ENCODE results near the gene PROX2.

PROX2 gene

GRCh38 chr14:74909911-74910310 lies 34.0 kb upstream of the PROX2 start:
- no peak for DNase-seq (ENCODE audit: low read depth)

DNA sequence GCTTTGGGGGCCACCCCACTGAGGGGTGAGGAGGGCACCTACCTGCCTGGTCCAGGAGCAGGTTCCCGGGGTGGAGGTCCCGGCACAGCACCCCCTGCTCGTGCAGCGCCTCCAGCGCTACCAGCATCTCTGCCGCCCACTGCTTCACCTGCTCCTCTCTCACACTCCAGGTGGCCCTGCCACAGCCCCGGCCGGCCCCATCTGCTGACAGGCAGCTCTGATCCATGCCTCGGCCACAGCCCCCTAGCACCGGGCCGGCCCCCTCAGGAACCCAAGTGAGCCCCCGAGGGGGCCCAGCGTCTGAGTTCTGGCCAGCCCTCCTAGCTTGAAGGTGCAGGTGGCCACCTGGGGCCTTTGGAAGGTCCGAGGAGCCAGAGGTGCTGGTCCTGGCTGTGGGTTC lies 33.6 kb upstream of the PROX2 start:
- DNase-seq (ENCODE audit: low read depth) = no peak

DNA sequence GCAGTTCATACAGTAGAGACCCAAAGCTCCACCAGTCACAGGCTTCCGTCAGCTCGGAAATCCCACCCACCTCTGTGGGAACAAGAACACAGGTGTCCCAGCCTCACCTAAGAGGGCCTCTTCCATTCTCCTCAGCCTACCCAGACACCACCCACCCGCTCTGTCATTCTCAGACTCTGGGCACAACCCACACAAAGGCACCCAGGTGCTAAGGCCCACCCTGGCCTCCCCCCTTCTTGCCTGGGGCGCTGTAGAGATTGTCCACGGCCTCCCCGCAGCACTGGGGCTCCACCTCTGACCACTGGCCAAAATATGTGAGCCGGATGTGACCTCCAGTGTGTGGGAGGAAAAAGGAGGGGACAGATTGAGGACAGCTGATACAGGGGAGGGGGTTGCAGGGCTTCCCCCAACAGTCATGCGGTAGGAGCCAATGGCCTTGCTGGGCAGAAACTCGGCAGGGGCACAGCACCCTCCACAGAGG lies 33.0 kb upstream of the PROX2 start:
- no peak for DNase-seq (ENCODE audit: low read depth)

- no peak for DNase-seq (ENCODE audit: low read depth)
These were observed 31.8 kb upstream of the PROX2 start for GRCh38 chr14:74907744-74908143.

GRCh38 chr14:74906925-74907521 lies 31.1 kb upstream of the PROX2 start:
- no peak for DNase-seq (ENCODE audit: low read depth)

DNA sequence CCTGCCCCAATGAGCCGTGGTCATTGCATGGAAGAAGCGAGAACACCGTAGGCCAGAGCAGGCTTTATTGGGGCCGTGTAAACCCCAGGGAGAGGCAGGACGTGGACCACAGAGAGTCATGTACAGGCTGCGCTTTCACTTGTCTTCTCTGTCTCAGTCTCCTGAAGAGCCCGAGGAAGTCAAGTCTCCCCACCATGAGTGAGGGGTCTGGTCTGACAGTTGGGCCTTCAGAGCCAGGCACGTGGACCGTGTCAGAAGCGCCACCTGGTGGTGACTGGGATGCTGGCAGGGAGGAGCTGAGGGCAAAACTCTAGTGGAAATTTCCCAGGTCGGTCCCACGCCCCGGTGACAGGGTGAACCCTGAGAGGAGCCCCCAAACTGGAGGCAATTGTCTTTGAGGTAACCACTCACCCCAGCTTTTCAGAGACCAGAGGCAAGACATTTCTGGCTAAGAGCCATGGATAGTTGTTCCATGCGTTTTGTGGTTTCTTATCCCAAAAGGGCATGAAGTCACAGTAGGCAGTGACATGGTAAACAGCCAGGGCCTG lies 29.7 kb upstream of the PROX2 start:
- no peak for DNase-seq (ENCODE audit: low read depth)

- DNase-seq (ENCODE audit: low read depth) = no peak
These were observed 28.9 kb upstream of the PROX2 start for GRCh38 chr14:74904635-74905503.

- no peak for DNase-seq (ENCODE audit: low read depth)
These were observed 27.2 kb upstream of the PROX2 start for GRCh38 chr14:74902941-74903705.

- no peak for DNase-seq (ENCODE audit: low read depth)
These were observed 22.7 kb upstream of the PROX2 start for GRCh38 chr14:74898694-74899093.

DNA sequence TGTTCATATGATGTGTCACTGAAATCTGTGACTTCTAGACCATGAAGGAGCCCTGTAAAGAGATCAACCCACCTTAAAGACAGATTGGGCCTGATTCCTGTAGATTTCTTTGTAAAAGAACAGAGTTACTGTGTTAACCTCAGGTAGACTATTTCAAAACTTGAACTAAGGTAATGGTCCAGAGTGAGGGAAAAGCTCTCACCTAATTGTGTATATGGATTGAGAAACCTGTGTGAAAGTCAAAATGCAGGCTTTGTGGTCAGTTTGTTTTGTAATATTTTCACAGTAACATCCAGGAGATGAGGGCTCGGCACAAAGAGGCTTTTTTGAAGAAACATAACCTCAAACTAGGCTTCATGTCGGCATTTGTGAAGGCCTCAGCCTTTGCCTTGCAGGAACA lies 22.1 kb upstream of the PROX2 start:
- no peak for DNase-seq (ENCODE audit: low read depth)

- DNase-seq (ENCODE audit: low read depth) = no peak
These were observed 21.7 kb upstream of the PROX2 start for GRCh38 chr14:74897642-74898041.

DNA sequence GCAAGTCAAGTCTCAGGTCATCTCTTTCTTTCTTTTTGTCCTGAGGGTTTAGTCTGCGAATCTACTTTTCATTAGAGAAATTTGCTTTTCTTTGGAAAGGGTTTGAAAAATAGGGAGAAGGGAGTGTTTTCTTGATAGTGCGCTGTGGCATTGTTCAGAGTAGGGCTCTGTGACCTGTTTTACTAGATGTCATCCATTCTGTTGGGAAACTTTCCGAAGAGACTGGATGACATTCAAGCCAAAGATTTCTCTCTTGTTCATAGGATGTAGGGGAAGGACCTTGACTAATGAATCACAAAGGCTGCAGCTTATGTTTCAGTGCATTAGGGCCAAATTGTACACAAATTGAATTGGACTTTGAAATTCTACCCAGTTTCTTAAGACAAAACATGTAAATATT lies 20.5 kb upstream of the PROX2 start:
- no peak for DNase-seq (ENCODE audit: low read depth)

GRCh38 chr14:74893614-74894091 lies 17.7 kb upstream of the PROX2 start:
- no peak for DNase-seq (ENCODE audit: low read depth)

GRCh38 chr14:74892745-74893144 lies 16.8 kb upstream of the PROX2 start:
- DNase-seq (ENCODE audit: low read depth) = no peak

DNA sequence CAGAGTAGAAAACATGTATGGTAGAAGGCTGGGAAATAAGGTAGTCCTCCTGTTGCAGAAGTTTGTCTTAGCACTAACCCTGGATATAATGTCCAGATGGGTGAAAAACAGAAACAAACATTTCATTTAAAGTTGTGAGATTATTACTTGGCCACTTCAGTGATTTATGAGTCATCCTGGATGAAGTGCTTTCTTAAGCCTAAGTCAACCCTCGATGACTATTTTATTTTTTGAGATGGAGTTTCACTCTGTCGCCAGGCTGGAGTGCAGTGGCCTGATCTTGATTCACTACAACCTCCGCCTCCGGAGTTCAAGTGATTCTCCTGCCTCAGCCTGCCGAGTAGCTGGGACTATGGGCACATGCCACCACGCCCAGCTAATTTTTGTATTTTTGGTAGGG lies 15.9 kb upstream of the PROX2 start:
- DNase-seq (ENCODE audit: low read depth) = peak; percentile 45

DNA sequence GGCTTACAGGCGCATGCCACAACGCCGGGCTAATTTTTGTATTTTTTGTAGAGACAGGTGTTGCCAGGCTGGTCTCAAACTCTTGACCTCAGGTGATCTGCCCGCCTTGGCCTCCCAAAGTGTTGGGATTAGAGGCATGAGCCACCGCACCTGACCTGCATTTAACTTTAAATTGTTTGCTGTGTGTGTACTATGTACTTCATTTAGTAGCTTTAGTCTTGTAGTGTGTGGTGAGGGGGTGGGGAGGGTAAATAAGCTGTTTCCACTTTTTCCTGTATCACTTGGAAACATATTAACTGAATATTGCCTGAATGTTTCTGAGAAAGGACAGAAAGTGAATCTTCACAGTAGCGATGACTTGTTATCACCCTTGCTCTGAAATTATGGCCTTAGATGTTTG lies 14.3 kb upstream of the PROX2 start:
- no peak for DNase-seq (ENCODE audit: low read depth)

DNA sequence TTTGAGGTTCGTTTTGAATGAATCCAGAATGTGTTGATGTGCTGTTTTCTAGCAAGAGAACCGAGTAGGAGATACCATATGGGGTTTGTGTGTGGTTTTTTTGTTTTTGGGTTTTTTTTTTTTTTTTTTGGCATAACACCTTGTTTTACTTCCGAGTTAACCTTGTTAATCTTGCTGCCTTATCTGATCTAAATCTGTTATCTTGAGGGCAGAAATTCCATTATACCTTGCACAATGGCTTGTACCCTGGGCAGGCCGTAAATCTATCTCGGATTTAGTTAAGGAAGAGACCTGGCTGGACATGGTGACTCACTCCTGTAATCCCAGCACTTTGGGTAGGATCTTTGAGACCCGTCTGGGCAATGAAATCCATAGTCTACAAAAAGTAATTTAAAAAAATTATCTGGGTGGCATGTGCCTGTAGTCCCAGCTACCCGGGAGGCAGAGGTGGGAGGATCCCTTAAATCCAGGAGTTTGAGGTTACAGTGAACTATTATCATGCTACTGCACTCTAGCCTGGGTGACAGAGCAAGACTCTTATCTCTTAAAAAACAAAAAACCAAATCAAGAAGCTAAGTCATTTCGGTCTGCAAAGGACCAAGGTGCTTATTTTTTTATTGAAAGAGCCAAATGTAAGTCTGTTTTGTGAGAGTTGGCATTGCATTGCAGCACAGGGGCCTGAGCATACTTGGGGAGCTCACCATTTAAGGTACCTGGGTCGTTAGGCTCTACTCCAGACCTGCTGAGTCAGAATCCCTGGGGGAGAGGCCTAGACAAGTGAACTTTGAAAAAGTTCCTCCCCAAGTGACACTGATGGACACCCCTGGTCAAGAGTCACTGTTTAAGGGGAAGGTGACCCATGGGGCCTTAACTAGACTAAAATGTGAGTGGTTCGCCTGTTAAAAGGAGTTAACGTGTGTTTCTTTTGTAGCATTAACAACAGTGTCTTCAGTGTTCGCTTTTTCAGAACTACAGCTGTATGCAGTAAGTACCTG lies 12.5 kb upstream of the PROX2 start:
- DNase-seq (ENCODE audit: low read depth) = no peak

DNA sequence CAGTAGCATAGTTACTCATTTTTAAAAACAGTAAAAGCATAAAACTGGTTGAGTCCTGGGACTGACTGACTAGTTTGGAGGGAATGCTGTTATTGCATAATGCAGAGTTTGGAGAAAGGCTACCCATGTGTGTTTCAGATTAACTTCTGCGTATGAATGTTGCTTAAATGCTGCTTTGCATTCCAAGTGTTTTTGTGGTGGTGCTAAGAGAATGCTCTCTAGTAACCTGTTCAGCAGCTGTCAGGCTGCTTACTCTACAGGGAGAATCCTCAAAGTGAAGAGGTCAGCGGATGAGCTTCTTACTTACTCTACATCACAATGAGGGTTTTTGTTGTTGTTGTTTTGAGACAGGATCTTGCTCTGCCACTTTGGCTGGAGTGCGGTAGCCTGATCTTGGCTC lies 10.1 kb upstream of the PROX2 start:
- peak; percentile 94 for DNase-seq (ENCODE audit: low read depth)

- no peak for DNase-seq (ENCODE audit: low read depth)
These were observed 6.4 kb upstream of the PROX2 start for GRCh38 chr14:74882103-74882920.

DNA sequence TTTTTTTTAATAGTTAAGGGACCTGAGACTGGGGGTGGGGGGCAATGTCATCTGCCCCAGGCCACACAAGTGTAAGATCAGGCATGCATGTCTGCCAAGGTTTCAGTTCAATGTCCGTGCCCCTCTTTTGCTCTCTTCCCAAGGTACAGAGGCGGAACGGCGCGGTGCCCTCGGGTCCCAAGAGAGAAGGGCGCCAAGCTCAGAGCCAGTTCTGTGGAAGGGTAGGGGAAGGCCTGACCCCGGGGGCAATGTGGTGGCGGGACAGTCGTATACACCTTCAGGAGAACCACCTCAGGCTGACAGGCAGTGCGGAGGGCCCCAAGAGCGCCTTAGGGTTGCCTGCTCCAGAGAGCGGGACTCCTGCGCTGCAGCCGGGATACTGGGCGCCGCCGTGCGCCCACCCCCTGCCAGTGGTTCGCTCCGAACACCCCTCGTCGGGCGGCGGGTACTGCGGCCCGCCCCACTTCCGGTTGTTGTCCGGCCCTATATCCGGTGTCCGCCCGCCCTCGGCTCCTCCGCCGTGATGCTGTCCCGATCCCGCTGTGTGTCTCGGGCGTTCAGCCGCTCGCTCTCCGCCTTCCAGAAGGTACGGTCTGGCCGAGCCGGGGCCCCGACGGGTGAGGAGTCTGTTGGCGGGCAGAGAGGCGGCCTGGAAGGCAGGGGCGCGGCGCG lies 5.6 kb upstream of the PROX2 start, which contains the start of gene DLST:
TSS of gene DLST (plus strand) at position 486 of the 672 bp plus-strand sequence. CDS start at position 524, 38 bp downstream.
- peak; percentile 64 for DNase-seq (ENCODE audit: low read depth)

All from stromal cell of bone marrow (primary cell).